ENCODE results near the gene OPTC. TPM values are rescaled to one million over a fixed set of nuclear protein-coding genes. Genes with fewer than 3 reads are reported as not detected.

Gene OPTC
- total RNA-seq, 1 donor from 2014 or later: not detected

GRCh38 chr1:203518541-203518940 lies 24.6 kb downstream of the OPTC start:
- Mint-ChIP-seq H3K4me3 (ENCODE audit: unreplicated experiment) (no peak overlapping the region), H3K4me1 (ENCODE audit: unreplicated experiment) (peaks cover 39% of the 10 kb centered on the region), H3K36me3 (ENCODE audit: unreplicated experiment) (no peaks in the 10 kb centered on the region), H3K27ac (ENCODE audit: unreplicated experiment) (peak overlapping the region; percentile 3), H3K9me3 (ENCODE audit: unreplicated experiment) (no peaks in the 10 kb centered on the region), H3K27me3 (ENCODE audit: unreplicated experiment) (no peaks in the 10 kb centered on the region)
- TF ChIP-seq CTCF (IDR thresholded peaks at IDR 0.05): no peak
- DNase-seq (ENCODE audit: extremely low spot score, unreplicated experiment): no peak

- no peak for DNase-seq (ENCODE audit: extremely low spot score, unreplicated experiment)
- peaks cover 38% of the 10 kb centered on the region for H3K4me1 Mint-ChIP-seq (ENCODE audit: unreplicated experiment)
Observed at GRCh38 chr1:203519053-203519840, 25.3 kb downstream of the OPTC start.

DNA sequence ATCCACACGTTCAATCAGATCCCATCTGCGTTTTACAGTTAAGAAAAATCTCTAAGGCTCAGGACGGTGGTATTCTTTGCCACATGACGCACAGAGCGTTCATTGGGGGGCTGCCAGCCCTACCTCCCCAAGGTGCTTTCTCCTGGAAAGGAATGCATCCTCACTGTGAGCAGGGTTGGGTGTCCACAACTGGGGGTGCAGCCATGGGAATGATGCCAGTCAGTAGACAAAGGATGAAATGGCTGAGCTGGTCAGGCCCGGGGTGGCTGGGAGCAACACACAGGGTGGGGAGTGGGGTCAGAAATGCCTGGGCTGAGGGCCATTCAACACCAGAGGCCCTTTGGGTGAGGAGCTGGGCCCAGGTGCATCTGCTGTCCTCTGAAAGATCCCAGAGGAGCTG lies 25.9 kb downstream of the OPTC start:
- Mint-ChIP-seq H3K27ac (ENCODE audit: unreplicated experiment) (no peak overlapping the region), H3K27me3 (ENCODE audit: unreplicated experiment) (no peaks in the 10 kb centered on the region), H3K36me3 (ENCODE audit: unreplicated experiment) (no peaks in the 10 kb centered on the region), H3K4me1 (ENCODE audit: unreplicated experiment) (peaks cover 38% of the 10 kb centered on the region), H3K9me3 (ENCODE audit: unreplicated experiment) (no peaks in the 10 kb centered on the region), H3K4me3 (ENCODE audit: unreplicated experiment) (no peak overlapping the region)
- TF ChIP-seq CTCF (IDR thresholded peaks at IDR 0.05): no peak
- DNase-seq (ENCODE audit: extremely low spot score, unreplicated experiment): no peak

More at GRCh38 chr1:203519053-203519840, 25.3 kb downstream of the OPTC start:
- no peak overlapping the region for H3K27ac Mint-ChIP-seq (ENCODE audit: unreplicated experiment)
- no peaks in the 10 kb centered on the region for H3K36me3 Mint-ChIP-seq (ENCODE audit: unreplicated experiment)
- no peaks in the 10 kb centered on the region for H3K27me3 Mint-ChIP-seq (ENCODE audit: unreplicated experiment)
- no peak for TF ChIP-seq CTCF (IDR thresholded peaks at IDR 0.05)
- no peaks in the 10 kb centered on the region for H3K9me3 Mint-ChIP-seq (ENCODE audit: unreplicated experiment)
- H3K4me3 Mint-ChIP-seq (ENCODE audit: unreplicated experiment): no peak overlapping the region

DNA sequence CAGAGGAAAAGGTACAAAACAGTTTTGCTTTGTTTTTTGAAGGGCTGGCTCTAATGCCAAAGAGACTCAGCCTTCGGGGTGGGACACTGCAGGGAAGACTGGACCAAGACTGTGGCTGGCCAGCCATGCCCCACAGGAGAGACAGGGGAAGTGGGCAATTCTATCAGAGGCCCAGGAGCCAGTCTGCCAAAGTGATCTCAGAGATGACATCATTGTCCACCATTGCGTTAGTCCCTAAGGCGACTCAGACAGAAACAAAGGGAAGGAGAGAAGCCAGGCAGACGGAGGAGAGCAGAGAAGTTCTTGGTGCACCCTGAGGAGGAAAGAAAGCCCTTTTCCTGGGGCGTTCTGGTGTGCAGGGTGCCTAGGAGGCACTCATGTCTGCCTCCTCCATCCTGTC lies 26.4 kb downstream of the OPTC start:
- Mint-ChIP-seq H3K27me3 (ENCODE audit: unreplicated experiment) (no peaks in the 10 kb centered on the region), H3K4me3 (ENCODE audit: unreplicated experiment) (no peak overlapping the region), H3K9me3 (ENCODE audit: unreplicated experiment) (no peaks in the 10 kb centered on the region), H3K36me3 (ENCODE audit: unreplicated experiment) (no peaks in the 10 kb centered on the region), H3K27ac (ENCODE audit: unreplicated experiment) (no peak overlapping the region), H3K4me1 (ENCODE audit: unreplicated experiment) (peaks cover 42% of the 10 kb centered on the region)
- no peak for TF ChIP-seq CTCF (IDR thresholded peaks at IDR 0.05)
- DNase-seq (ENCODE audit: extremely low spot score, unreplicated experiment): no peak

DNA sequence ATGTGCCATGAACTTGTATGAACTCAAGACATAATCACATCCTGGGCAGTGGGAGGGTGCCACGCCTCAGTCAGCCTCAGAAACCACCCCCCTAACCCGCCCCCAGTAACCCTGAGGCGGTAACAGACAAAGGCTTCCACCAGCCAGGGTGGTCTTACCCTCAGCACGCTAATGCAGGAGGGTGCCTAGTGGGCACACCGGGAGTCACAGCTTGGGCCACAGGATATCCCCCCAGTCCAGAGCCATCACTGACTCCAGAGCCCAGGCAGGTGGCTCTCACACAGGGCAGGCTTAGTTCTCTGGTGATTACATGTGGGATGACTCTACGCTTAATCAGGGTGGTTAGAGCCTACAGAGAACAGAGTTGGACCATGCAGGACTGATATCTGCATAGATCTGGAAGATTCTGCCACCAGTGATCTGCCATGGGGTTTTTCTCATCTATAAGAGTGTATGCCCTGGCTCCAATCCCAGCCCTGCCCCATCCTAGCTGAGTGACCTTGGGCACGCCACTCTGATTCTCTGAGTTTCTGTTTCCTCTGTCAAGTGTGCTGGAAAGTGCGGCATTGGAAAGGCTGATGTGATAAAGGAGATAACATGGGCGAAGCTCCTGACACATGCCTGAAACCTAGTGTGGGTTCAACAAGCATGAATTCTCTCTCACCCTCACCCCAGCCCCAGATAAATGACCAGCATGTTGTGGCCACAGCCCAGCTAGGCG lies 27.3 kb downstream of the OPTC start:
- no peak for DNase-seq (ENCODE audit: extremely low spot score, unreplicated experiment)
- H3K9me3 Mint-ChIP-seq (ENCODE audit: unreplicated experiment): no peaks in the 10 kb centered on the region
- no peak overlapping the region for H3K27ac Mint-ChIP-seq (ENCODE audit: unreplicated experiment)
- H3K27me3 Mint-ChIP-seq (ENCODE audit: unreplicated experiment): no peaks in the 10 kb centered on the region
- no peaks in the 10 kb centered on the region for H3K36me3 Mint-ChIP-seq (ENCODE audit: unreplicated experiment)
- H3K4me1 Mint-ChIP-seq (ENCODE audit: unreplicated experiment): peaks cover 52% of the 10 kb centered on the region
- H3K4me3 Mint-ChIP-seq (ENCODE audit: unreplicated experiment): no peak overlapping the region
- no peak for TF ChIP-seq CTCF (IDR thresholded peaks at IDR 0.05)
